Panc1 (cell line): Measurements from ENCODE around the gene RFX1.

Experiments used
- CTCF ChIP-seq: fragments of 450-650 bp; IDR thresholded peaks from 2 replicates; pipeline ENCODE4 v1.5.1; 2017; ENCODE audit warnings: mild to moderate bottlenecking
- SIN3A ChIP-seq: IDR thresholded peaks from 2 replicates; pipeline ENCODE4 v1.6.1; 2012; ENCODE audit warnings: low read depth, mild to moderate bottlenecking, low read length, moderate library complexity, borderline replicate concordance; ENCODE audit not compliant: insufficient read depth

GRCh38 chr19:13929956-13930355 lies 76.2 kb downstream of the RFX1 start:
- TF ChIP-seq CTCF (no peak), SIN3A (no peak)
